Neural cell (in vitro differentiated cells): ENCODE measurements around the gene EPHA6. TPM values are rescaled to one million over a fixed set of nuclear protein-coding genes. Genes with fewer than 3 reads are reported as not detected.

ENCODE experiments used
- H2AFZ ChIP-seq: fragments of 200-600, 300-800 bp; sonication (generic), shearing (Covaris generic); 2 replicates; pipeline ENCODE4 v1.6.0; 2014; ENCODE audit warnings: low read depth, mild to moderate bottlenecking, antibody characterized with exemption, low read length, moderate library complexity
- H3F3A ChIP-seq: fragments of 200-600 bp; shearing (Covaris generic); 2 replicates; pipeline ENCODE4 v1.6.1; 2016; ENCODE audit warnings: mild to moderate bottlenecking, moderate library complexity, mixed read lengths, antibody characterized with exemption, low read length; ENCODE audit not compliant: insufficient read depth, poor library complexity, severe bottlenecking
- H3K27ac ChIP-seq: fragments of 200-600, 300-800 bp; sonication (generic), shearing (Covaris generic); 2 replicates; pipeline ENCODE4 v1.5.1; 2014; ENCODE audit warnings: mild to moderate bottlenecking, low read length, moderate library complexity
- H3K27me3 ChIP-seq: fragments of 300-800, 200-600 bp; sonication (generic), shearing (Covaris generic); 2 replicates; pipeline ENCODE4 v1.6.0; 2014; ENCODE audit warnings: mild to moderate bottlenecking, low read depth, low read length, moderate library complexity; ENCODE audit not compliant: insufficient read depth
- H3K36me3 ChIP-seq: fragments of 300-800, 200-600 bp; sonication (generic), shearing (Covaris generic); 2 replicates; pipeline ENCODE4 v1.5.1; 2014; ENCODE audit warnings: mild to moderate bottlenecking, antibody characterized with exemption, low read length, moderate library complexity; ENCODE audit not compliant: insufficient read depth
- H3K4me2 ChIP-seq: fragments of 300-800, 200-600 bp; sonication (generic), shearing (Covaris generic); 2 replicates; pipeline ENCODE4 v1.6.0; 2014; ENCODE audit warnings: mild to moderate bottlenecking, low read length
- H3K4me3 ChIP-seq: fragments of 300-800, 200-600 bp; sonication (generic), shearing (Covaris generic); 2 replicates; pipeline ENCODE4 v1.5.1; 2014; ENCODE audit warnings: mild to moderate bottlenecking, low read length, moderate library complexity
- H3K79me2 ChIP-seq: fragments of 200-600 bp; shearing (Covaris generic); replicated peaks from 2 replicates; pipeline ENCODE4 v1.6.0; 2014; ENCODE audit warnings: mild to moderate bottlenecking, low read length, moderate library complexity; ENCODE audit not compliant: insufficient read depth
- H3K9ac ChIP-seq: fragments of 300-800, 200-600 bp; sonication (generic), shearing (Covaris generic); 2 replicates; pipeline ENCODE4 v1.6.1; 2016; ENCODE audit warnings: mild to moderate bottlenecking, low read length, mixed read lengths
- H3K9me2 ChIP-seq: fragments of 200-600 bp; shearing (Covaris generic); 2 replicates; pipeline ENCODE4 v1.6.1; 2016; ENCODE audit warnings: mild to moderate bottlenecking, low read length, mixed read lengths; ENCODE audit not compliant: insufficient read depth
- H3K9me3 ChIP-seq: fragments of 200-600, 300-800 bp; sonication (generic), shearing (Covaris generic); 2 replicates; pipeline ENCODE4 v1.6.1; 2016; ENCODE audit warnings: mild to moderate bottlenecking, mixed run types, low read length, moderate library complexity, mixed read lengths
- H4K20me1 ChIP-seq: fragments of 200-600 bp; shearing (Covaris generic); 2 replicates; pipeline ENCODE4 v1.6.1; 2016; ENCODE audit warnings: mild to moderate bottlenecking, mixed run types; ENCODE audit not compliant: insufficient read depth
- CTCF ChIP-seq: fragments of 450-650 bp; IDR thresholded peaks from 2 replicates; pipeline ENCODE4 v1.5.1; 2014; ENCODE audit warnings: antibody characterized with exemption, mild to moderate bottlenecking, moderate library complexity; ENCODE audit not compliant: poor library complexity, severe bottlenecking
- EP300 ChIP-seq: fragments of 450-650 bp; conservative IDR thresholded peaks from 2 replicates; pipeline ENCODE4 v1.6.1; 2014; ENCODE audit warnings: antibody characterized with exemption, mild to moderate bottlenecking, moderate library complexity; ENCODE audit not compliant: poor library complexity, severe bottlenecking
- EZH2 ChIP-seq: fragments of 200-600, 300-800 bp; shearing (Covaris generic), sonication (generic); IDR thresholded peaks from 2 replicates; pipeline ENCODE4 v1.6.1; 2014; ENCODE audit warnings: antibody characterized with exemption, low read length, borderline replicate concordance, mild to moderate bottlenecking; ENCODE audit not compliant: insufficient read depth, poor library complexity, severe bottlenecking
- MXI1 ChIP-seq: fragments of 450-650 bp; conservative IDR thresholded peaks from 2 replicates; pipeline ENCODE4 v1.6.1; 2014; ENCODE audit warnings: antibody characterized with exemption, mild to moderate bottlenecking; ENCODE audit not compliant: poor library complexity, severe bottlenecking
- POLR2AphosphoS5 ChIP-seq: IDR thresholded peaks from 2 replicates; pipeline ENCODE4 v1.6.1; 2012
- RAD21 ChIP-seq: fragments of 450-650 bp; conservative IDR thresholded peaks from 2 replicates; pipeline ENCODE4 v1.6.1; 2014; ENCODE audit warnings: antibody characterized with exemption, mild to moderate bottlenecking, moderate library complexity
- REST ChIP-seq: IDR thresholded peaks from 2 replicates; pipeline ENCODE4 v1.6.1; 2012; ENCODE audit warnings: borderline replicate concordance
- SMC3 ChIP-seq: fragments of 450-650 bp; conservative IDR thresholded peaks from 2 replicates; pipeline ENCODE4 v1.6.1; 2014; ENCODE audit warnings: antibody characterized with exemption, mild to moderate bottlenecking, moderate library complexity; ENCODE audit not compliant: poor library complexity
- TAF1 ChIP-seq: IDR thresholded peaks from 2 replicates; pipeline ENCODE4 v1.6.1; 2012; ENCODE audit warnings: low read depth
- polyA plus RNA-seq: library from polyadenylated mRNA; depleted of rRNA; stranded (reverse); fragments of >200 nt; gene quantifications from 2 replicates; pipeline ENCODE4 v1.2.3, GENCODE V29; 2014

The EPHA6 gene
- polyA plus RNA-seq, 1 donor from 2014 or later = 0.56 TPM

- no peak overlapping the region for H3K9ac ChIP-seq
- no peak overlapping the region for H3K27ac ChIP-seq
- H3K9me3 ChIP-seq = no peaks in the 10 kb centered on the region
- no peaks in the 10 kb centered on the region for H3F3A ChIP-seq
- no peak overlapping the region for H2AFZ ChIP-seq
- TF ChIP-seq TAF1 = no peak
- TF ChIP-seq POLR2AphosphoS5 = no peak
- no peak for TF ChIP-seq EZH2
- no peak for TF ChIP-seq CTCF
- TF ChIP-seq MXI1 = no peak
- H4K20me1 ChIP-seq = no peaks in the 10 kb centered on the region
- H3K79me2 ChIP-seq = no peaks in the 10 kb centered on the region
- H3K4me3 ChIP-seq = no peak overlapping the region
- no peaks in the 10 kb centered on the region for H3K36me3 ChIP-seq
- H3K4me2 ChIP-seq = no peak overlapping the region
- H3K9me2 ChIP-seq = no peaks in the 10 kb centered on the region
- no peaks in the 10 kb centered on the region for H3K27me3 ChIP-seq
Observed at GRCh38 chr3:97673357-97673997, 859.1 kb downstream of the EPHA6 start.

- H3K9me2 ChIP-seq = no peaks in the 10 kb centered on the region
- H3K4me3 ChIP-seq = no peak overlapping the region
- H3K79me2 ChIP-seq = no peaks in the 10 kb centered on the region
- H2AFZ ChIP-seq = no peak overlapping the region
- no peaks in the 10 kb centered on the region for H3K36me3 ChIP-seq
- H3K9ac ChIP-seq = no peak overlapping the region
- H3K27ac ChIP-seq = no peak overlapping the region
- no peaks in the 10 kb centered on the region for H3K27me3 ChIP-seq
- TF ChIP-seq SMC3 (no peak), EP300 (no peak), REST (no peak), POLR2AphosphoS5 (no peak), EZH2 (no peak), RAD21 (no peak), CTCF (no peak), MXI1 (no peak), TAF1 (no peak)
- no peak overlapping the region for H3K4me2 ChIP-seq
- H3K9me3 ChIP-seq = no peaks in the 10 kb centered on the region
- H3F3A ChIP-seq = no peaks in the 10 kb centered on the region
- H4K20me1 ChIP-seq = no peaks in the 10 kb centered on the region
Observed at GRCh38 chr3:97674461-97674860, 860.1 kb downstream of the EPHA6 start.
